Measurements from ENCODE around the gene MOV10L1.

DNA sequence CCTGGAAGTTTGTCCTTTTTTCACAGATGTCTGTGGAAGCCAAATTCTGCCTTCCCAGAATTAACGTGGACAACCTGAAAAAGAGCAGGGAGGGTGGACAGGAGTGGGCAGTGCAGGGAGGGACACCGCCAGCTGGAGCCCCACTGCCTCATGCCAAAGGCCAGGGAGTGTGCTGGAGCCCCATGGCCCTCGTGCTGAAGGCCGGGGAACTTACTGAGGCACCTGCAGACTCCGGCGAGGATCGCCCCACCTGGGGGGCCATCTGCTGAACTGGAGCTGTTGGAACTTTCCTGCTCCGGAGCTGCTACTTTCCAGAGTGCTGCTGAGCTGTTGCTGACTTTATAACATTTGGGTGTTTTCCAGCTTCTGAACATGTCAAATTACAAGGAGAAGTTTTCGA, 35.2 kb downstream of the MOV10L1 start:
- TF ChIP-seq CTCF (IDR thresholded peaks at IDR 0.05; ENCODE audit: low read depth, low read length) (no peak), POLR2A (IDR thresholded peaks at IDR 0.05; ENCODE audit: extremely low read depth, insufficient read length) (no peak), MYC (IDR thresholded peaks at IDR 0.05; ENCODE audit: low read depth, low read length) (no peak)
- TF ChIP-seq, protein P1, sequence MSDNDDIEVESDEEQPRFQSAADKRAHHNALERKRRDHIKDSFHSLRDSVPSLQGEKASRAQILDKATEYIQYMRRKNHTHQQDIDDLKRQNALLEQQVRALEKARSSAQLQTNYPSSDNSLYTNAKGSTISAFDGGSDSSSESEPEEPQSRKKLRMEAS (IDR thresholded peaks at IDR 0.05; ENCODE audit: low read depth, low read length), result no peak
